WERI-Rb-1 (cell line): ENCODE data around the gene NDUFAF5.

ENCODE experiments used
- DNase-seq: peaks from one replicate; pipeline ENCODE4 v3.0.0-alpha.2; 2020
- H3K27ac ChIP-seq: fragments of 250-450 bp; sonication (Bioruptor Pico); 2 replicates; pipeline ENCODE4 v1.5.1; 2020; ENCODE audit warnings: mild to moderate bottlenecking, moderate library complexity
- H3K27me3 ChIP-seq: fragments of 250-450 bp; sonication (Bioruptor Pico); 2 replicates; pipeline ENCODE4 v1.5.1; 2021; ENCODE audit warnings: mild to moderate bottlenecking, low read depth, moderate library complexity; ENCODE audit not compliant: insufficient read depth, severe bottlenecking
- H3K36me3 ChIP-seq: fragments of 250-450 bp; sonication (Bioruptor Pico); 2 replicates; pipeline ENCODE4 v1.5.1; 2020; ENCODE audit warnings: mild to moderate bottlenecking, moderate library complexity
- H3K4me3 ChIP-seq: 2 replicates; pipeline ENCODE4 v1.5.1; 2011; ENCODE audit warnings: low read depth, mild to moderate bottlenecking, control low read depth, low read length
- H3K9me3 ChIP-seq: fragments of 250-450 bp; sonication (Bioruptor Pico); 2 replicates; pipeline ENCODE4 v1.5.1; 2021; ENCODE audit warnings: mild to moderate bottlenecking, moderate library complexity; ENCODE audit not compliant: severe bottlenecking
- TF ChIP-seq, protein P1 (sequence below): IDR thresholded peaks from 2 replicates; pipeline ENCODE4 v1.5.1; 2011; ENCODE audit warnings: low read depth, mild to moderate bottlenecking, control low read depth, inconsistent platforms, low read length

The NDUFAF5 gene

DNA sequence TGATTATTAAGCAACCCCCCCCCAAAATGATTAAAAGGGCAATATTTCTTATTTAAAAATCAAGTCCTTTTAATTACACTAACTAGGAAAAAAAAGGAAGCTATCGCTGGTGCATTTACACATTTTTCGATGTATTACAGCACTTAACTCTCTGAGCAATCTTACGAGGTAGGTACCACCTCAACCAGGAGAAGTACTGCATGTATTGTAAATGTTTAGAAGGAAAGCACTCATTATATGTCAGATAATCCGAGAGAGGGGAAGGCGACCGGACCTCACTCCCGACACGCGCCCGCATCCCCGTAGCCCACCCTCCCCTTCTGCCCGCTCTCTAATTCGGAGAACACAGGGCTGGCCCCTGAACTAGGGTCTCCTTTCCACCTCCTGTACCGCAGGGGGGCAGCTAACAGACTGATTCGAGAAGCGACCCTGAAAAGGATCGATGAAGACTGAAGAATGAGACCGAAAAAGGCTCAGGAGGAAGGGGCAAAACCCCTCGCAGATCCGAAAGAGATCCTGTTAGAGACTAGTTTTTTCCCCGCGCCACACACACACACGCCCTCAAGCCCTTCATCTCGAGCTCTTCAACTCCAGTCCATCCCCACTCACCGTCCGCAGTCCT is 446 bp upstream of the NDUFAF5 start:
- H3K27ac ChIP-seq, result peak overlapping the region; percentile 95
- no peaks in the 10 kb centered on the region for H3K27me3 ChIP-seq
- no peak for DNase-seq
- H3K4me3 ChIP-seq, result peak overlapping the region; percentile 91
- TF ChIP-seq, protein P1, sequence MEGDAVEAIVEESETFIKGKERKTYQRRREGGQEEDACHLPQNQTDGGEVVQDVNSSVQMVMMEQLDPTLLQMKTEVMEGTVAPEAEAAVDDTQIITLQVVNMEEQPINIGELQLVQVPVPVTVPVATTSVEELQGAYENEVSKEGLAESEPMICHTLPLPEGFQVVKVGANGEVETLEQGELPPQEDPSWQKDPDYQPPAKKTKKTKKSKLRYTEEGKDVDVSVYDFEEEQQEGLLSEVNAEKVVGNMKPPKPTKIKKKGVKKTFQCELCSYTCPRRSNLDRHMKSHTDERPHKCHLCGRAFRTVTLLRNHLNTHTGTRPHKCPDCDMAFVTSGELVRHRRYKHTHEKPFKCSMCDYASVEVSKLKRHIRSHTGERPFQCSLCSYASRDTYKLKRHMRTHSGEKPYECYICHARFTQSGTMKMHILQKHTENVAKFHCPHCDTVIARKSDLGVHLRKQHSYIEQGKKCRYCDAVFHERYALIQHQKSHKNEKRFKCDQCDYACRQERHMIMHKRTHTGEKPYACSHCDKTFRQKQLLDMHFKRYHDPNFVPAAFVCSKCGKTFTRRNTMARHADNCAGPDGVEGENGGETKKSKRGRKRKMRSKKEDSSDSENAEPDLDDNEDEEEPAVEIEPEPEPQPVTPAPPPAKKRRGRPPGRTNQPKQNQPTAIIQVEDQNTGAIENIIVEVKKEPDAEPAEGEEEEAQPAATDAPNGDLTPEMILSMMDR, result no peak
- no peaks in the 10 kb centered on the region for H3K9me3 ChIP-seq
- peaks cover 65% of the 10 kb centered on the region for H3K36me3 ChIP-seq

DNA sequence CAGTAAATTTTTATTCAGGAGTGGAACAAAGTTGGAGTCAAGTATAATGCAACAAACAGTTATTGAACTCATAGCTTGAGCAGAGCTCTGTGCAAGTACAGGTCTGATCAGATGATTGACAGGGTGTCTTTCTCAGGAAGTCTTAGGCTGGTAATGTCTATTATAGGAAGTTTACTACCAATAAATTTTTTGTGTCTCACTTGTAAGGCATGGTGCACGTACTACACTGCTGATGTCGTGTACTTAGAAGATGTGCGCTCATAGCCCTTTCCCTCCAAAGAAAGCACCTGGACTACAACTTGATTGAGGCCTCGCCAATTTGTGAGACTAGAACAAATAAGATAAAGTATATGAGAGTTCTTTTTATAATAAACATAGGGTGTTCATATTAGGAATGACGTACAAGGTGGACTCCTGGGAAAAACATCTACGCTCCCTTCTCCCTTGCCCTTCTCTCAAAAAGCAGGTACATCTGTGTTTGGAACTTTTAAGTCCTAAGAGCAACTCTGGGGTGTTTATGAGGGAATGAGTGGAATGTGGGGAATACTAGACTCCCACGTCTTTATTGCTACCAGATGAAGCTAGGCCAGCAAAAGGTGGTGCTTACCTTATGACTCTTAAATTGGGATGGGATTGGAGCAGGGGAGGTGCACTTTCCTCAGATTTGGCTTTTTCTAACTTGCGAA is 1.5 kb downstream of the NDUFAF5 start:
- peak overlapping the region; percentile 91; the same call in 1 of the 2 replicates for H3K4me3 ChIP-seq
- no peak for DNase-seq
- TF ChIP-seq, protein P1, result no peak
- peaks cover 65% of the 10 kb centered on the region for H3K36me3 ChIP-seq
- no peaks in the 10 kb centered on the region for H3K9me3 ChIP-seq
- no peak overlapping the region for H3K27ac ChIP-seq
- no peaks in the 10 kb centered on the region for H3K27me3 ChIP-seq

DNA sequence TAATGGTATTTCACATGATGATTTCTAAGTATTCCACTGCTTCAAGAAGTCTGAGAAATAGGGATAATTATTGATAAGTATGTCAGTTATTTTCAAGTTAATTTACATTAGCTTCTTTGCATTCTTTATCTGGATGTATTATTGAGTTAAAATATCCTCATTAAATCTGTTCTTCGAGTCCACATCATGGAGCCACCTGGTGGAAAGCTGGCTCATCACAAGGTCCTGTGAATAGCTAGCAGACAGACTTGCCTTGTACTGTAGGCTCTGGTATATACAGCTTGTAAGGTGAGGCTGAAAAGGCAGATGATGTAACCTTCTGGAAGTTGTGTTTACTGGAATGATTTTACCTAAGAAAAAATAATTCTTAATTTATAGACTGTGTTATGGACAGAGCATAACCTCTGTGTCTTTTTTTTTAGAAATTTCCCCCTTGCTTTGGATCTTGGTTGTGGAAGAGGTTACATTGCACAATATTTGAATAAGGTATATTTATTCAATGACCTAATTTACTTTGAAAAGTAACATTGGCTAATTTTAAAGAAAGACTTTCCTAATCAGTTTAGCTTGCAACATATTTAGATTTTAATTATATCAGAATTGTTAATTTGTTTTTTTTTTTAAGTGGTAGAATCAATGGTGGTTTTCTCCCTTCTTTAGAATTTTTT is 3.5 kb downstream of the NDUFAF5 start:
- TF ChIP-seq, protein P1, result peak; percentile 44; the same call in 1 of the 2 replicates
- Histone ChIP-seq H3K4me3 (no peak overlapping the region), H3K27ac (no peak overlapping the region), H3K9me3 (no peaks in the 10 kb centered on the region), H3K27me3 (no peaks in the 10 kb centered on the region), H3K36me3 (peaks cover 73% of the 10 kb centered on the region)
- DNase-seq, result peak; percentile 54

DNA sequence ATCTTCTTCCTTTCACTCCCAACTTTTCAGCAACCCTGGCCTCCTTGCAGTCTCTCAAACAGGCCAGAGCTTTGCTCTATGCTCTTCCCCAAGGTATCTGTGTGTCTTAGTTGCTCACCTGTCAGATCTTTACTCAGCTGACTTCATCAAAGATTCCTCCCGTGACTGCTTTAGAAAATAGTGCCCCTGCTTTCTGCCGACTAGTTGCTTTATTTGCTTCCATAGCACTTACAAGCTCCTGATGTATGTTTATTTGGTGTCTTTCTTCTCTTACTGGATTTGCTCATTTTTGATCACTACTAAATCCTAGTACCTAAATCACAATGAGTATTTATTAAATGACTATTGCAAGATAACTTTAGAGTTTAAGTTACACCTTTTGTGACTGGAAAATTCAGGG is 5.9 kb downstream of the NDUFAF5 start:
- peaks cover 84% of the 10 kb centered on the region for H3K36me3 ChIP-seq
- TF ChIP-seq, protein P1, result no peak
- no peaks in the 10 kb centered on the region for H3K27me3 ChIP-seq
- H3K27ac ChIP-seq, result no peak overlapping the region
- H3K4me3 ChIP-seq, result no peak overlapping the region
- DNase-seq, result no peak
- H3K9me3 ChIP-seq, result no peaks in the 10 kb centered on the region

DNA sequence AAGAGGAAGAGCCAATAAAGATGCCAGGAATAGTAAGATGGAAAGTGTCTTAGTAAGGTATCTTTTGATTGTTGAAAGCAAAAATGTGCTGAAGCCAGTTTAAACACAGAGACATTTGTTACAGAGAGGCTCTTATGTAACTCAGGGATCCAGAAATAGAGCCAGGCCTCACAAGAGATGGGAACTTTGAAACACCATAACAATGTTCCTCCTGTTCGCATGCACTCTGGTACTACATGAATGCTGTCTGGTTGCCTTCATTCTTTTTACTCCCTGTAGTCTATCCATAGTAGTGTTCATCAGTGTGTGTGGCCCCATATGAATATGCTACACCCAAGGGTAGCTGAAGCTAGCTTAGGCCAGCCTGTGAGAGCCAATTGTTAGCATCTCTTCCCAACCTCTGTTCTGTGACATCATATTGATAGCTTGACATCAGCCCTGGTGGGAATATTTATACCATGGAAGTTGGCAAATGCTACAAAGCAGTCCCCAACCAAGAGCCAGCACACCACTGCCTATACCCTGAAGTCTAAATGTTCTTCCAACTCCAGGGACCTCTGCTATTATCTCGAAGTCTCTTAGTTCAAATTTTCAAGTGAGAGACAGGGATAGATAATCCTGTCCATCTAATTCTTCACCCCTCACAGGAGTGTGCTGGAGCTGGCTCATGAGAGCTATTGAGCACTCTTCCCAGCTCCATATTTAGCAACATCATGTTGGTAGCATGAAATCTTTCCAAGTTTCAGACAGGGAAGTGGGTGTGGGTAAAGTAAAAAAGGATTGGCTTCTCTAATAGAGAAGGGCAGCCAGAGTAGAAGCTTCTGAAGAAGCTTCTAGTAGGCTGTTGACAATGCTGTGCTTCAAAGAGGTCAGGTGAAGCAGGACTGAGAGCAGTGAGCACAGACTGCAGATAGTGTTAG is 7.0 kb downstream of the NDUFAF5 start:
- Histone ChIP-seq H3K9me3 (no peaks in the 10 kb centered on the region), H3K27me3 (no peaks in the 10 kb centered on the region), H3K4me3 (no peak overlapping the region), H3K36me3 (peaks cover 93% of the 10 kb centered on the region), H3K27ac (no peak overlapping the region)
- TF ChIP-seq, protein P1, result no peak
- DNase-seq, result no peak
